Right hindlimb (tissue), 1 donor: ENCODE data around the gene DLG1.
"Not testable (repeated sequence)": the region's sequence is repeated elsewhere in the genome, so short reads cannot be mapped to it uniquely, and the experiment has no call there.

Source experiments
- DNase-seq: peaks from one replicate; pipeline ENCODE4 v3.0.0-alpha.2; 2018

DLG1 gene

GRCh38 chr3:197082871-197083270, 215.5 kb downstream of the DLG1 start:
- no peak for DNase-seq

GRCh38 chr3:197080344-197080743, 218.1 kb downstream of the DLG1 start:
- no peak for DNase-seq

GRCh38 chr3:197076415-197076814, 222.0 kb downstream of the DLG1 start:
- DNase-seq: no peak

- no peak for DNase-seq
Measured at GRCh38 chr3:197068077-197068476, 230.3 kb downstream of the DLG1 start.

- no peak for DNase-seq
Measured at GRCh38 chr3:197064771-197065170, 233.6 kb downstream of the DLG1 start.

- DNase-seq: no peak
Measured at GRCh38 chr3:197062446-197062845, 236.0 kb downstream of the DLG1 start.

GRCh38 chr3:197051637-197052036, 246.8 kb downstream of the DLG1 start:
- not testable (repeated sequence) for DNase-seq

GRCh38 chr3:197050511-197050910, 247.9 kb downstream of the DLG1 start:
- no peak for DNase-seq

GRCh38 chr3:197042539-197042938, 255.9 kb downstream of the DLG1 start:
- no peak for DNase-seq

- DNase-seq: no peak
Measured at GRCh38 chr3:197041875-197042488, 256.4 kb downstream of the DLG1 start.

- DNase-seq: no peak
Measured at GRCh38 chr3:197040658-197041057, 257.8 kb downstream of the DLG1 start.

GRCh38 chr3:197038679-197039462, 259.5 kb downstream of the DLG1 start:
- DNase-seq: no peak

- no peak for DNase-seq
Measured at GRCh38 chr3:197035577-197035976, 262.8 kb downstream of the DLG1 start.

- not testable (repeated sequence) for DNase-seq
Measured at GRCh38 chr3:197034778-197035177, 263.6 kb downstream of the DLG1 start.

GRCh38 chr3:197033764-197034163, 264.6 kb downstream of the DLG1 start:
- not testable (repeated sequence) for DNase-seq

- no peak for DNase-seq
Measured at GRCh38 chr3:197031315-197032285, 266.8 kb downstream of the DLG1 start.

- no peak for DNase-seq
Measured at GRCh38 chr3:197030379-197031314, 267.8 kb downstream of the DLG1 start.

GRCh38 chr3:197029511-197030167, 268.8 kb downstream of the DLG1 start, which contains the start of gene MELTF:
Gene MELTF (minus strand): TSS chr3:197029817. CDS start chr3:197029702, 115 bp downstream.
- peak; percentile 76 for DNase-seq

- DNase-seq: no peak
Measured at GRCh38 chr3:197028728-197029510, 269.5 kb downstream of the DLG1 start.

- DNase-seq: no peak
Measured at GRCh38 chr3:197027896-197028727, 270.3 kb downstream of the DLG1 start.
